ENCODE data around the gene IFT80. TPM values are rescaled to one million over a fixed set of nuclear protein-coding genes. Genes with fewer than 3 reads are reported as not detected.

Gene IFT80
- polyA plus RNA-seq, 1 of the 3 experiments (the other 2 are of a cell fraction) = 10.5 TPM

DNA sequence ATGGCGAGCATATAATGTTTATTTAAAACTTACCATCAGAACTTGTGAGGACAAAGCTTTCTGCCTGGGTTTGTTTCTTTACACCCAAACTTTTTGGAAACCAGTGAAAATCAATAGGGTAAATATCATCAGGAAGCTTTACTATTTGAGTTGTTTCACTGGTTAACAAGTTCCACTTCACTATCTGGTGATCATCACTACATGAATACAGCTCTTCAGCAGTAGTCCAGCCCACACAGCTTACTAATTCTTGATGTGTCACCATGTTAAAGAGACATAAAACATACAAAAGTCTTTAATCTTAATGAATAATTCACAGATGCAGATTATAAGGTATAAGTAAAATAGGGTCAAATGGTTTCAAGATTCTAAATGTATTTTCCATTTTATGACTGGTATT lies 17.6 kb downstream of the IFT80 start:
- no peaks in the 10 kb centered on the region for H3K27me3 ChIP-seq (ENCODE audit: insufficient read depth)
- H3K4me2 ChIP-seq = no peak overlapping the region
- H4K20me1 ChIP-seq (ENCODE audit: insufficient read depth) = no peaks in the 10 kb centered on the region
- H3F3A ChIP-seq (replicated peaks; ENCODE audit: insufficient read depth) = peaks cover 17% of the 10 kb centered on the region
- no peak for DNase-seq
- H3K9me3 ChIP-seq = no peaks in the 10 kb centered on the region
- H3K4me3 ChIP-seq (ENCODE audit: low read depth in 2 of 2, low read length in 1 of 2) = no peak overlapping the region
- ChIA-PET CTCF (interaction anchor here (1.6 kb wide), 2 partner anchors 34 to 218 kb away, joined by 3 to 4 read pairs; no protein-coding TSS in a partner anchor), POLR2A (interaction anchor here (0.9 kb wide), 1 partner anchor 13 kb away, joined by 3 read pairs; no protein-coding TSS in a partner anchor)
- TF ChIP-seq ELF1 (IDR thresholded peaks at IDR 0.05) (no peak), YY1 (IDR thresholded peaks at IDR 0.05; ENCODE audit: low read depth) (no peak)
- peaks cover 17% of the 10 kb centered on the region for H3K79me2 ChIP-seq (ENCODE audit: insufficient read depth)
- no peak overlapping the region for H3K9ac ChIP-seq
- H3K36me3 ChIP-seq (replicated peaks in 1 of 2; ENCODE audit: control insufficient read depth in 1 of 2, insufficient read depth in 2 of 2, low read length in 1 of 2) = peaks cover 12 to 21% of the 10 kb centered on the region in 2 experiments
- H3K4me1 ChIP-seq (ENCODE audit: control insufficient read depth in 1 of 2, insufficient read depth in 2 of 2, low read depth in 1 of 2, low read length in 1 of 2) = peaks cover 0 to 5% of the 10 kb centered on the region in 2 experiments; a peak in 1 of 4 replicates
- no peaks in the 10 kb centered on the region for H3K9me2 ChIP-seq
- 86% methylated on average over 1 of the region's 1 CpG for whole genome bisulfite sequencing (ENCODE audit: low lambda C conversion rate)
- peak overlapping the region in 1 of 2 experiments; percentile 3; a peak in 1 of 4 replicates for H3K27ac ChIP-seq (ENCODE audit: low read depth in 2 of 2, low read length in 1 of 2)
- H2AFZ ChIP-seq (ENCODE audit: low read depth) = no peak overlapping the region

DNA sequence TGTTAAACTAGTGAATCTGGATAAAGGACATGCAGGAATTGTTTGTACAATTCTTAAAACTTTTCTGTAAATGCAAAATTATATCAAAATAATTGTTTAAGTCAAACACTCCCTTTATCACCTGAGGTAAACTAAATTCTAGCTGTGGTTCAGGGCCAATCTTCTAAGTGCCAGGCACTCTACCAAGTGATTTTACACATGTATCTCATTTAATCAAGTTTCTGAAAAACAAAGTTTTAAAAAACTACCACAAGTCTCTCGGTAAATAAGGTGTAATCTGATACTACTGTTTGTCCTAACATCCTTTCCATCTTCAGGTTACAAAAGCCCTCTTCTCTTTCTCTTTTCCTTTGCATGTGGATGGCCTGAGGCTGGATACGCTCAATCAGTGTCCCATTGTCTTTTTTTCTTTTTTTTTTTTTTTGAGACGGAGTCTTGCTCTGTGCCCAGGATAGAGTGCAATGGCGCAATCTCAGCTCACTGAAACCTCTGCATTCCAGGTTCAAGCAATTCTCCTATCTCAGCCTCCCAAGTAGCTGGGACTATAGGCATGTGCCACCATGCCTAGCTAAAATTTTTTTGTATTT lies 19.3 kb downstream of the IFT80 start:
- TF ChIP-seq CHD2 (IDR thresholded peaks at IDR 0.05; ENCODE audit: low read length, partially characterized antibody) = no peak
- Histone ChIP-seq H3K36me3 (replicated peaks in 1 of 2; ENCODE audit: control insufficient read depth in 1 of 2, insufficient read depth in 2 of 2, low read length in 1 of 2) (peaks cover 22 to 37% of the 10 kb centered on the region in 2 experiments), H3K4me2 (0 out of 2 replicates have a peak overlapping the region, but pooled peaks have one; percentile 0), H3K9ac (no peak overlapping the region), H3K27ac (ENCODE audit: low read depth in 2 of 2, low read length in 1 of 2) (peak overlapping the region in 1 of 2 experiments; percentile 53; a peak in 1 of 4 replicates), H3K9me2 (no peaks in the 10 kb centered on the region), H2AFZ (ENCODE audit: low read depth) (no peak overlapping the region), H3K9me3 (no peaks in the 10 kb centered on the region), H3K4me3 (ENCODE audit: low read depth in 2 of 2, low read length in 1 of 2) (no peak overlapping the region), H3F3A (replicated peaks; ENCODE audit: insufficient read depth) (peaks cover 23% of the 10 kb centered on the region), H3K27me3 (ENCODE audit: insufficient read depth) (no peaks in the 10 kb centered on the region), H4K20me1 (ENCODE audit: insufficient read depth) (no peaks in the 10 kb centered on the region), H3K79me2 (ENCODE audit: insufficient read depth) (peaks cover 11% of the 10 kb centered on the region; the same call in 1 of the 2 replicates), H3K4me1 (ENCODE audit: control insufficient read depth in 1 of 2, insufficient read depth in 2 of 2, low read depth in 1 of 2, low read length in 1 of 2) (peaks cover 0 to 5% of the 10 kb centered on the region in 2 experiments; a peak in 1 of 4 replicates)
- CTCF ChIA-PET = interaction anchor here (1.3 to 1.6 kb wide), 2 partner anchors 33 to 35 kb away, joined by 3 read pairs; no protein-coding TSS in a partner anchor
- 90% methylated on average over 4 of the region's 4 CpGs for WGBS (ENCODE audit: low lambda C conversion rate)
- DNase-seq = no peak
- POLR2A ChIA-PET = no interaction called here

DNA sequence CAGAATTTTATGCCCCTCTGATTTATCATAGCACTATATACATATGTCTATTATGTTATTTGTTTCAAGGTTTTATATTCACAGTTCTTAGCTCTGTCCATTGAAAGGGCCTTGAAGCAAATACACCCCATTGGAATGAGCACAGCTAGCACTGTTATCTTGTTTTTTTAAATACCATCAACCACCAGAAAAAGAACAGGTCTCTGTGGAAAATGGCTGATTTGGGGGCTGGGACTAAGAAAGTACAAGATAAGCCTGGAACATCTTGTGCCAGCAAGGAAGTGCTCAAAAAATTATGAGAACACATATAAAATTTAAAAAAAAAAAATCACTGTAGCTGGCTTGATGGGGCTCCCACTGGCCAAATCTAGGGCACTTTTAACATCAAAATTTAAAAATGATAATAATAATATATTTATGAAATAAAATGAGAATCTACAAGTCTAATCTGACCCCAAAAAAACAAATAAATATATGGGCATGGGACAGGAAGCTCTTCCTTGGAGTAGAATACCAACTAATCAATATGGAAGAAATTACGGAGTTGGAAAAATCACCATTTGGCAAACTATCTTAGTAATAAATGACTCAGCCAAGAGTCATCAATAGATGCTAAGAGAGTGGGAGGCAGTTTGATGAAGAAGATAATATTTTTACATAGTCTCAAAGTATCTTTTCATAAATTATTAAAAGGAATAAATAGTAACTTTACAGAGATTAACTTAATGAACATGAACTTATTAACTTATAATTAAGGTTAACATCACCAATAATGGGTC lies 20.5 kb downstream of the IFT80 start:
- no peak for TF ChIP-seq FOXJ3 (CRISPR knock-in tag; IDR thresholded peaks at IDR 0.05)
- no peak for TF ChIP-seq ELF1 (IDR thresholded peaks at IDR 0.05)
- peak; percentile 57 for TF ChIP-seq JUND (IDR thresholded peaks at IDR 0.05)
- peak in 1 of 2 experiments; percentile 48; a peak in 1 of 4 replicates for TF ChIP-seq EP300 (IDR thresholded peaks at IDR 0.05; ENCODE audit: borderline replicate concordance in 1 of 2, low read depth in 1 of 2, low read length in 1 of 2)
- peak; percentile 82 for TF ChIP-seq FOSL2 (IDR thresholded peaks at IDR 0.05; ENCODE audit: borderline replicate concordance, low read depth)
- TF ChIP-seq FOXM1 (IDR thresholded peaks at IDR 0.05; ENCODE audit: low read depth) = no peak
- peak; percentile 58; the same call in 1 of the 2 replicates for TF ChIP-seq NFIC (IDR thresholded peaks at IDR 0.05; ENCODE audit: borderline replicate concordance)
- peak; percentile 58 for TF ChIP-seq TCF12 (IDR thresholded peaks at IDR 0.05)
- no peak overlapping the region for H3K4me2 ChIP-seq
- H3K9me2 ChIP-seq = no peaks in the 10 kb centered on the region
- 66% methylated on average over 1 of the region's 1 CpG for WGBS (ENCODE audit: low lambda C conversion rate)
- no peaks in the 10 kb centered on the region for H3K9me3 ChIP-seq
- POLR2A ChIA-PET = no interaction called here
- H2AFZ ChIP-seq (ENCODE audit: low read depth) = no peak overlapping the region
- H4K20me1 ChIP-seq (ENCODE audit: insufficient read depth) = no peaks in the 10 kb centered on the region
- H3K27ac ChIP-seq (ENCODE audit: low read depth in 2 of 2, low read length in 1 of 2) = peak overlapping the region in 1 of 2 experiments; percentile 53; a peak in 1 of 4 replicates
- peaks cover 0 to 5% of the 10 kb centered on the region in 2 experiments; a peak in 1 of 4 replicates for H3K4me1 ChIP-seq (ENCODE audit: control insufficient read depth in 1 of 2, insufficient read depth in 2 of 2, low read depth in 1 of 2, low read length in 1 of 2)
- H3K4me3 ChIP-seq (ENCODE audit: low read depth in 2 of 2, low read length in 1 of 2) = no peak overlapping the region
- no peak overlapping the region for H3K9ac ChIP-seq
- CTCF ChIA-PET = interaction anchor here (0.9 to 1.4 kb wide), 2 partner anchors 12 to 215 kb away, joined by 3 to 4 read pairs; no protein-coding TSS in a partner anchor
- peaks cover 11% of the 10 kb centered on the region; the same call in 1 of the 2 replicates for H3K79me2 ChIP-seq (ENCODE audit: insufficient read depth)
- H3K27me3 ChIP-seq (ENCODE audit: insufficient read depth) = no peaks in the 10 kb centered on the region
- DNase-seq = no peak
- H3F3A ChIP-seq (replicated peaks; ENCODE audit: insufficient read depth) = peaks cover 23% of the 10 kb centered on the region
- H3K36me3 ChIP-seq (replicated peaks in 1 of 2; ENCODE audit: control insufficient read depth in 1 of 2, insufficient read depth in 2 of 2, low read length in 1 of 2) = peaks cover 31 to 47% of the 10 kb centered on the region in 2 experiments
